C4-2B (cell line): ENCODE measurements around the gene PTPRN2.

Experiments used
- H3K27ac ChIP-seq: fragments of 450-650 bp; 2 replicates; pipeline ENCODE4 v1.5.1; 2017
- ZFX ChIP-seq: fragments of 450-650 bp; IDR thresholded peaks from 2 replicates; pipeline ENCODE4 v1.6.1; 2017
- TF ChIP-seq, protein P1 (sequence below): fragments of 450-650 bp; conservative IDR thresholded peaks from 2 replicates; pipeline ENCODE4 v1.5.1; 2017; ENCODE audit warnings: mild to moderate bottlenecking

The PTPRN2 gene

DNA sequence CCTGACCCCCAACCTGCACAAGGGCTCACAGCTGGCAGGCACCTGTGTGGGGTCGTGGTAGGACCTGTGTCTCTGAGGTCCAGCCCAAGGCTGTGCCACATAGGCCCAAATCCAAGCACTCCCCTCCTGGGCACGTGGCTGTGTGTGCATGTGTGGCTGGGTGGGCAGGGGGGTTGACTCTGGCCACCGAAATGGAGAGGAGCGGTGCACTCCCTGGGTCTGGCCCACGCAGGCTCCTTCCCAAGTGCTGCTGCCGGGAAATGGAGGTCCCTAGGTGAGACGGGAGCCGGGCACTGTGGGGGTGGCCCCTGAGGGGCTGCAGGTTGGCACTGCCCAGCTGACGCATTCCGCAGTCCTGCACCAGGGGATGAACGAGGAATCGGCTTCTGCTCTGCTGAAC, 722.7 kb downstream of the PTPRN2 start:
- no peak overlapping the region for H3K27ac ChIP-seq
- no peak for TF ChIP-seq ZFX
- TF ChIP-seq, protein P1, sequence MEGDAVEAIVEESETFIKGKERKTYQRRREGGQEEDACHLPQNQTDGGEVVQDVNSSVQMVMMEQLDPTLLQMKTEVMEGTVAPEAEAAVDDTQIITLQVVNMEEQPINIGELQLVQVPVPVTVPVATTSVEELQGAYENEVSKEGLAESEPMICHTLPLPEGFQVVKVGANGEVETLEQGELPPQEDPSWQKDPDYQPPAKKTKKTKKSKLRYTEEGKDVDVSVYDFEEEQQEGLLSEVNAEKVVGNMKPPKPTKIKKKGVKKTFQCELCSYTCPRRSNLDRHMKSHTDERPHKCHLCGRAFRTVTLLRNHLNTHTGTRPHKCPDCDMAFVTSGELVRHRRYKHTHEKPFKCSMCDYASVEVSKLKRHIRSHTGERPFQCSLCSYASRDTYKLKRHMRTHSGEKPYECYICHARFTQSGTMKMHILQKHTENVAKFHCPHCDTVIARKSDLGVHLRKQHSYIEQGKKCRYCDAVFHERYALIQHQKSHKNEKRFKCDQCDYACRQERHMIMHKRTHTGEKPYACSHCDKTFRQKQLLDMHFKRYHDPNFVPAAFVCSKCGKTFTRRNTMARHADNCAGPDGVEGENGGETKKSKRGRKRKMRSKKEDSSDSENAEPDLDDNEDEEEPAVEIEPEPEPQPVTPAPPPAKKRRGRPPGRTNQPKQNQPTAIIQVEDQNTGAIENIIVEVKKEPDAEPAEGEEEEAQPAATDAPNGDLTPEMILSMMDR = no peak

DNA sequence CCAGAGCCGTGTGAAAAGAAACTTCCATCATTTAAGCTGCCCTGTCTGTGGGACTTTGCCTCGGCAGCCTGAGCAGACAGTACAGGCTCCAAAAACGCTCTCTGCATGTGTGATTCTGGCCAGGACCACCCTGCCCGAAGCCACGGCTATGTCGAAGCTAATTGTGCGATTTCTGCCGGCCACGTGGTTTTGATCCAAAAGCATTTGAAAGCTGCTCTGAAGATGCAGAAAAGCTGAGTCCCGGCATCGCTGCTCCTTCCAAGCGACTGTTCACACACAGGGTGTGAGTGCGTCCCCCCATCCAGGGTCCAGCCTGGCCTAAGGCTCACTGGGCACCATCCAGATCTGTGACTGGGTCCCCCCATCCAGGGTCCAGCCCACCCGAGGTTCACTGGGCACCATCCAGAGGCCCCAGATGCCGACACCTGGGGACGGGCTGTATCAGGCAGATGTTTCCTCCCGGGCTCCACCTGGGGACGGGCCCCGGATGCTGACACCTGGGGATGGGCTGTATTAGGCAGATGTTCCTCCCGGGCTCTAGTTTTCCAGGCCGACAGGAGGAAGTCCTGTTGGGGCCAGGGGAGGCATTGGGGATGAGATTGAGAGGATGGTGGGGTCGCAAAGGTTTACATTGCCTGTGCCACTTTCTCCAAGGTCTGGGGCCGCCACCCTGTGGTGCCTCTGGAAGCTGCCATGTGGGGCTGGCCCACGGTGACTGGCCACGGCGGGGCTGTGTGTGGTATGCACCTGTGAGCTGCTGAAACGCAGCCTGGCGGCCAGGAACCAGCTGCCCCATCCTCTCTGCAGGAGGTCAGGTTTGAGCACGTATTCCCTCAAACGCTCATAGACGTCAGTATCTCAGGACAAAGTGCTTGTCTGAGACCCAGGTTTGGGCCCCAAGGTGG, 723.5 kb downstream of the PTPRN2 start:
- TF ChIP-seq, protein P1 = no peak
- TF ChIP-seq ZFX = no peak

DNA sequence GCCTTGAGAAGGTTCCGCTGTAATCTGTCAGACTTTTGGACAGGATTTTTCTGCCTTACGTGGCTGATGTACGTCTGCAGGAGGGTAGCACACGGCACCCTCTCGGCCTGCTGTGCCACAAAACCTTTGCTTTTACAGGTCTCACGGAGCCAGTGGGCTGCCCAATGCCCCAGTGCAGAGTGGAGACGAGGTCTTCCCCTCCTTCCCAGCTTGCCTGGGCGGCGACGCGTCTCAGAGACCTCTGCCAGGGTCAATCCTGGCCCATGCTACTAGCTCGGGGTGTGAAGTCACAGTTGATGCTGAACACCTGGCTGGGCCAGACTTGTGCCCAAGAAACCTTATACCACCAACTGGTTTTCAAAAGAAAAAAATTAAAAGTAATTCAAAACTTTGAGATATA, 724.4 kb downstream of the PTPRN2 start:
- TF ChIP-seq, protein P1 = no peak
- no peak for TF ChIP-seq ZFX
- H3K27ac ChIP-seq = no peak overlapping the region

More for the DNA sequence above, 723.5 kb downstream of the PTPRN2 start:
- no peak overlapping the region for H3K27ac ChIP-seq

DNA sequence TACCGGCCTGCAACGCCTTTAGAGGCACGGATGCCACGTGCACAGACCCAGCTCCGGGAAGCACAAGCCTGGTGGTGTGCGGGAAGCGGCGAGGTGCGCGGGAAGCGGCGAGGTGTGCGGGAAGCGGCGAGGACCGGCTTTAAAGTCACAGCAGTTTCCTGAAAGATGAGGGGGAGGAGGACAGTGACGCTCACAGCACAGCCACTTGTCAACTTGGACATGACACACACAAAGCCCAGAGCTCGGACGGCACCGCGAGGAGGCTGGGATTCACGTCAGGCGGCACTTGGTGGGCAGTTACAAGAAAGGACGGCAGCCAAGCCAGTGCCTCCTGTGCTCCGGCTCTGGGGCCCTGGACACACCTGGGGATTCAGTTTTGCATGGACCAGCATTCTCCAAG, 724.9 kb downstream of the PTPRN2 start:
- H3K27ac ChIP-seq = no peak overlapping the region
- TF ChIP-seq ZFX = no peak
- TF ChIP-seq, protein P1 = no peak

DNA sequence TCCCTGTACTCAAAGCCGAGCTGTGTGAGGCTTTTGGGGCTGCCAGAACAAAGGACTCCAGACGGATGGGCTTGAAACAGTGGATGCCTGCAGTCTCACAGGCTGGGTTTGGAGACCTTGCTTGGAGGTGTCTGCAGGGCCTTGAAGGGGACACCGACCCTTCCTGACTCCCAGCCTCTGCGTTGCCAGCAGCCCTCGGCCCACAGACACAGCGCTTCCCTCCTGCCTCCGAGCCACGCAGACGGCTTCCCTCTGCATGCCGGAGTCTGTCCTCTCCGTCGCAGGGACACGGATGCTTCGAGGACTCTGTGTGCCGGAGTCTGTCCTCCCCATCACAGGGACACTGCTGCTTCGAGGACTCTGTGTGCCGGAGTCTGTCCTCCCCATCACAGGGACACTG, 726.1 kb downstream of the PTPRN2 start:
- no peak overlapping the region for H3K27ac ChIP-seq
- TF ChIP-seq, protein P1 = no peak
- TF ChIP-seq ZFX = no peak

DNA sequence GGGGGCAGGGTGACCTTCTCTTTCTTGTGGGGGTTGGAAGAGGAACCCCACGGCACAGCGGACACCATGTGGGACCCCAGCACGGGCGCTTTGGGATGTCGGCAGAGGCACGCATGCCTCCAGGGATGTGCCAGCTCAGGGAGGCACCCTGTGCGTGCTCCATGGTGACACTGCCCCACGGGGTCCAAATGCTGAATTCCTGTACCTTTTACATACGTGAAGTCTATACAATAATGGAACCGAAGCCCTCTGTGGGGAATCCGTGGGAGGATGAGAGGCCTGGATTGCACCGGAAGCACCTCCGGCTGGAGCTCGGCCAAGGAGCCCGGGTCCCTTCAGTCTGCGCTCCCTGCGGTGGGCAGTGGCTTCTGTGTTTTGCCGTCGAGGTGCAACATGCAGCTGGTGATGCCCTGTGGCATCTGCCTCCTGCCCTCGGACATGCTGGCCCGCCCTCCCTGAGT, 726.6 kb downstream of the PTPRN2 start:
- H3K27ac ChIP-seq = no peak overlapping the region
- TF ChIP-seq, protein P1 = no peak
- TF ChIP-seq ZFX = no peak

DNA sequence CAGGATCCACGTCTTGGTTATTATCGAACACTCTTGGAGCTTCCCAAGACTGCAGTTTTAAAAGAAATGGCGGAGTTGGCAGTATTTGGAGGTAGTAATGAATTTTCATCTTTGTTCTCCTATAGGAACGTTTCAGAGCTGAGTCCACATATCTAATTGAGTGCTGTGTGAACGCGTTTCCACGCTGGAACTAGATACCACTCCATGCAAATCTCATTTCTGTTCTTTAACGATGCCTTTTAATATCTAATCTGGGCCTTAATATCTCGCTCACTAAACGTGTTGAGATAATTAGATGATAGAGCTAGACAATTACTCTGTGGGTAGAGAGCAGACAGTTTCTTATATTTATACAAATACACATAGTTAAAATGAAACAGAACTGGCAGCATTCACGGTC, 727.2 kb downstream of the PTPRN2 start:
- TF ChIP-seq, protein P1 = no peak
- no peak for TF ChIP-seq ZFX
- no peak overlapping the region for H3K27ac ChIP-seq
